Sigmoid colon (tissue), 7 donors: ENCODE data around the gene P2RY14. TPM values are rescaled to one million over a fixed set of nuclear protein-coding genes. Genes with fewer than 3 reads are reported as not detected.

ENCODE experiments used
- DNase-seq: peaks from one replicate; pipeline ENCODE4 v3.0.0-alpha.2; 2019
- H3K27ac ChIP-seq, 4 donors: fragments of 200-600 bp; sonication (generic); one replicate each; pipeline ENCODE4 v1.5.1; 2016 to 2019; ENCODE audit warnings: mild to moderate bottlenecking in 1 of 4
- H3K27me3 ChIP-seq, 3 donors: fragments of 200-600 bp; sonication (generic); one replicate each; pipeline ENCODE4 v1.5.1; 2019; ENCODE audit warnings: mild to moderate bottlenecking in 1 of 3
- H3K36me3 ChIP-seq, 4 donors: fragments of 200-600 bp; sonication (generic); one replicate each; pipeline ENCODE4 v1.5.1; 2016 to 2019
- H3K4me1 ChIP-seq, 4 donors: fragments of 200-600 bp; sonication (generic); one replicate each; pipeline ENCODE4 v1.5.1; 2017 to 2019
- H3K4me3 ChIP-seq, 4 donors: fragments of 200-600 bp; sonication (generic); one replicate each; pipeline ENCODE4 v1.5.1; 2017 to 2019; ENCODE audit warnings: mild to moderate bottlenecking in 2 of 4, moderate library complexity in 1 of 4
- H3K9me3 ChIP-seq, 4 donors: fragments of 200-600 bp in 3 of 4; sonication (generic) in 3 of 4; one replicate each; pipeline versions ENCODE4 v1.5.1 to v1.6.1; 2013 to 2019
- EP300 ChIP-seq, 4 donors: sonication (generic); formaldehyde crosslinking; IDR thresholded peaks; one replicate each; pipeline ENCODE4 v1.6.1; 2017; ENCODE audit warnings: antibody characterized with exemption in 4 of 4
- POLR2A ChIP-seq, 2 donors: fragments of 450-650 bp; IDR thresholded peaks; one replicate each; pipeline ENCODE4 v1.6.1; 2016; ENCODE audit warnings: antibody characterized with exemption in 2 of 2, mild to moderate bottlenecking in 2 of 2, moderate library complexity in 2 of 2
- POLR2AphosphoS5 ChIP-seq, 4 donors: sonication (generic); formaldehyde crosslinking; IDR thresholded peaks; one replicate each; pipeline ENCODE4 v1.6.1; 2017; ENCODE audit warnings: antibody characterized with exemption in 4 of 4
- WGBS, 2 donors: extraction: QIAGEN DNeasy Blood & Tissue Kit; methylation state at CpG; one replicate each; pipeline ENCODE4 v1.1.7; 2013; 5-methylcytosine and 5-hydroxymethylcytosine counted together
- intact Hi-C: fragments of 100-400 bp; cut with DNase I; formaldehyde crosslinking; loops from one replicate; pipeline ENCODE4 v1.15.1; 2023
- polyA plus RNA-seq, 3 donors: library from polyadenylated mRNA; stranded (reverse); fragments of 200-250 nt; gene quantifications; one replicate each; pipeline ENCODE4 v1.2.3, GENCODE V29; 2013
- total RNA-seq, 4 donors: library from RNA; depleted of rRNA; stranded (reverse); fragments of >200 nt; gene quantifications; one replicate each; pipeline ENCODE4 v1.1.0, GENCODE V29; 2016
- TF ChIP-seq, protein P1 (sequence below), 4 experiments: fragments of 450-650 bp in 3 of 4; fragments of 200-600 bp in 1 of 4; IDR thresholded peaks; one replicate each; pipeline ENCODE4 v1.5.1; 2016 to 2019; ENCODE audit warnings: antibody characterized with exemption in 4 of 4, mild to moderate bottlenecking in 3 of 4, moderate library complexity in 2 of 4
- donor health status: healthy with polysubstance abuse.
- donor health status: Bipolar disorder and iron deficiency.
- donor health status: healthy.

The P2RY14 gene
- total and polyA plus RNA-seq, 7 donors, result 2.5 to 26.7 (median 6.5) TPM

DNA sequence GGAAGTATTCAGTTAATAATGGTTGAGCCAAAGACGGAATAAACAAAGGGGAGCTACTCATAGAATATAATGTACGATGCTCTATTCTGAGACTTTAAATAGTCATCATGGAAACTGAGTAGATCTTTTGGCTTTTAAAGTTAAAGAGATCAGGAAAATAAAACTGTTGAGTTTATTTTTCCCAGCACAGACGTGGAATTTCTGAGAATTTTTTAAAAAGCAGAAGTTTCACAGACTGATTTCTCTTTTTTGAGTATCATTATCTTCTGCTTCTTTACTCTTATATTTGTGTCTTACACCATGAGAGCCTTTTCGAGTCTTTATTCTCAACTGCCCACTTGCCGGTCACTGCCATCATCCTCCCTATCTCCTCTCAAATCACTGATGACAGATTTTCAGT, 13.2 kb downstream of the P2RY14 start:
- H3K36me3 ChIP-seq, result no peaks in the 10 kb centered on the region
- H3K27me3 ChIP-seq, result no peaks in the 10 kb centered on the region
- H3K27ac ChIP-seq, result peak overlapping the region; percentile 60 to 80 (median 72)
- no peaks in the 10 kb centered on the region for H3K9me3 ChIP-seq
- WGBS, 2 donors, result 68 to 87% methylated on average over 5 of the region's 5 CpGs
- peaks cover 0 to 74% (median 19%) of the 10 kb centered on the region in 4 donors for H3K4me1 ChIP-seq
- H3K4me3 ChIP-seq, result no peak overlapping the region
- TF ChIP-seq EP300 (IDR thresholded peaks at IDR 0.05), result peak in 1 of 4 donors; percentile 32
- no peak for TF ChIP-seq POLR2A (IDR thresholded peaks at IDR 0.05)
- TF ChIP-seq, protein P1, sequence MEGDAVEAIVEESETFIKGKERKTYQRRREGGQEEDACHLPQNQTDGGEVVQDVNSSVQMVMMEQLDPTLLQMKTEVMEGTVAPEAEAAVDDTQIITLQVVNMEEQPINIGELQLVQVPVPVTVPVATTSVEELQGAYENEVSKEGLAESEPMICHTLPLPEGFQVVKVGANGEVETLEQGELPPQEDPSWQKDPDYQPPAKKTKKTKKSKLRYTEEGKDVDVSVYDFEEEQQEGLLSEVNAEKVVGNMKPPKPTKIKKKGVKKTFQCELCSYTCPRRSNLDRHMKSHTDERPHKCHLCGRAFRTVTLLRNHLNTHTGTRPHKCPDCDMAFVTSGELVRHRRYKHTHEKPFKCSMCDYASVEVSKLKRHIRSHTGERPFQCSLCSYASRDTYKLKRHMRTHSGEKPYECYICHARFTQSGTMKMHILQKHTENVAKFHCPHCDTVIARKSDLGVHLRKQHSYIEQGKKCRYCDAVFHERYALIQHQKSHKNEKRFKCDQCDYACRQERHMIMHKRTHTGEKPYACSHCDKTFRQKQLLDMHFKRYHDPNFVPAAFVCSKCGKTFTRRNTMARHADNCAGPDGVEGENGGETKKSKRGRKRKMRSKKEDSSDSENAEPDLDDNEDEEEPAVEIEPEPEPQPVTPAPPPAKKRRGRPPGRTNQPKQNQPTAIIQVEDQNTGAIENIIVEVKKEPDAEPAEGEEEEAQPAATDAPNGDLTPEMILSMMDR (IDR thresholded peaks at IDR 0.05), result no peak
- no peak for TF ChIP-seq POLR2AphosphoS5 (IDR thresholded peaks at IDR 0.05)
- no peak for DNase-seq
- intact Hi-C loops, result loop anchor here (5.0 to 10.0 kb wide), 2 partner anchors 503 to 1200 kb away; partner anchors contain the start of gene SIAH2

DNA sequence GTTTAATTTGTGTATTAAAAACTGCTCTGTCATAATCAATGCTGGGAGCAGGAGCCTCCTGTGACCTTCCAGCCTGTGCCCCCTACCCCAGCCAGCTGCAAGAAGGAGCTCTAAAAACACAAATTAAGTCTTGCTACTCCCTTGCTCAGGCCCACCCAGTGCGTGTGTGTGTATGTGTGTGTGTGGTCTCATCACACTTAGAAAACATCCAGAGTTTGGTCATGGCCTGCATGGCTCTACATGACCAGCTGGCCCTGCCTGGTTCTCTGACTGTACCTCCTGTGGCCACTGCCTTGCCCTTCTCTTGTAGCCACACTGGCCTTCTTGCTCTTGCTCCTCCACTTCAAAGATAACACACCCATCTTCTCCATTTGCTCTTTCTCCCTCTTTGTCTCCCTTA, 13.7 kb downstream of the P2RY14 start:
- WGBS, 2 donors, result 86 to 97% methylated on average over 1 of the region's 1 CpG
- DNase-seq, result no peak
- Histone ChIP-seq H3K36me3 (no peaks in the 10 kb centered on the region), H3K4me1 (peaks cover 0 to 73% (median 21%) of the 10 kb centered on the region in 4 donors), H3K27me3 (no peaks in the 10 kb centered on the region), H3K4me3 (no peak overlapping the region), H3K9me3 (no peaks in the 10 kb centered on the region), H3K27ac (peak overlapping the region; percentile 60 to 80 (median 72))
- intact Hi-C loops, result loop anchor here (5.0 to 10.0 kb wide), 2 partner anchors 502 to 1200 kb away; partner anchors contain the start of gene SIAH2
- no peak for TF ChIP-seq POLR2AphosphoS5 (IDR thresholded peaks at IDR 0.05)
- no peak for TF ChIP-seq POLR2A (IDR thresholded peaks at IDR 0.05)
- TF ChIP-seq, protein P1 (IDR thresholded peaks at IDR 0.05), result no peak
- no peak for TF ChIP-seq EP300 (IDR thresholded peaks at IDR 0.05)

GRCh38 chr3:151262871-151263525, 15.3 kb downstream of the P2RY14 start:
- Histone ChIP-seq H3K4me1 (peaks cover 0 to 73% (median 22%) of the 10 kb centered on the region in 4 donors), H3K36me3 (no peaks in the 10 kb centered on the region), H3K4me3 (no peak overlapping the region), H3K9me3 (no peaks in the 10 kb centered on the region), H3K27ac (peak overlapping the region; percentile 51 to 80 (median 72)), H3K27me3 (no peaks in the 10 kb centered on the region)
- intact Hi-C loops, result loop anchor here (10.0 kb wide), 1 partner anchor 1202 kb away; no protein-coding TSS in a partner anchor
- DNase-seq, result no peak
- TF ChIP-seq POLR2A (IDR thresholded peaks at IDR 0.05), result no peak
- TF ChIP-seq EP300 (IDR thresholded peaks at IDR 0.05), result no peak
- no peak for TF ChIP-seq POLR2AphosphoS5 (IDR thresholded peaks at IDR 0.05)
- TF ChIP-seq, protein P1 (IDR thresholded peaks at IDR 0.05), result no peak
- 83 to 86% methylated on average over 8 of the region's 8 CpGs for WGBS, 2 donors

GRCh38 chr3:151259664-151260063, 18.7 kb downstream of the P2RY14 start:
- H3K27ac ChIP-seq, result peak overlapping the region; percentile 71 to 80 (median 72)
- WGBS, 2 donors, result 42 to 60% methylated on average over 3 of the region's 3 CpGs

GRCh38 chr3:151256749-151257148, 21.6 kb downstream of the P2RY14 start:
- TF ChIP-seq, protein P1 (IDR thresholded peaks at IDR 0.05), result no peak
- TF ChIP-seq EP300 (IDR thresholded peaks at IDR 0.05) (no peak), POLR2A (IDR thresholded peaks at IDR 0.05) (no peak), POLR2AphosphoS5 (IDR thresholded peaks at IDR 0.05) (no peak)
- H3K36me3 ChIP-seq, result no peaks in the 10 kb centered on the region
- DNase-seq, result no peak
- peaks cover 0 to 70% (median 21%) of the 10 kb centered on the region in 4 donors for H3K4me1 ChIP-seq
- WGBS, 2 donors, result 81 to 82% methylated on average over 1 of the region's 1 CpG
- no peaks in the 10 kb centered on the region for H3K9me3 ChIP-seq
- H3K27me3 ChIP-seq, result no peaks in the 10 kb centered on the region
- H3K27ac ChIP-seq, result peak overlapping the region; percentile 38 to 80 (median 70)
- intact Hi-C loops, result no loop called here
- H3K4me3 ChIP-seq, result no peak overlapping the region

More at GRCh38 chr3:151259664-151260063, 18.7 kb downstream of the P2RY14 start:
- no peak for DNase-seq
- TF ChIP-seq POLR2A (IDR thresholded peaks at IDR 0.05) (no peak), EP300 (IDR thresholded peaks at IDR 0.05) (peak in 3 of 4 donors; percentile 39 to 96 (median 72)), POLR2AphosphoS5 (IDR thresholded peaks at IDR 0.05) (peak in 2 of 4 donors; percentile 34 to 52)
- H3K9me3 ChIP-seq, result no peaks in the 10 kb centered on the region
- no peak overlapping the region for H3K4me3 ChIP-seq
- intact Hi-C loops, result loop anchor here (10.0 kb wide), 1 partner anchor 1205 kb away; no protein-coding TSS in a partner anchor
- no peaks in the 10 kb centered on the region for H3K27me3 ChIP-seq
- peaks cover 0 to 71% (median 19%) of the 10 kb centered on the region in 4 donors for H3K4me1 ChIP-seq
- no peaks in the 10 kb centered on the region for H3K36me3 ChIP-seq
